Measurements from ENCODE around the gene MICALL1.
A peak's percentile ranks its signal among the peaks of the same experiment; 100 is the strongest.

Gene MICALL1, protein sequence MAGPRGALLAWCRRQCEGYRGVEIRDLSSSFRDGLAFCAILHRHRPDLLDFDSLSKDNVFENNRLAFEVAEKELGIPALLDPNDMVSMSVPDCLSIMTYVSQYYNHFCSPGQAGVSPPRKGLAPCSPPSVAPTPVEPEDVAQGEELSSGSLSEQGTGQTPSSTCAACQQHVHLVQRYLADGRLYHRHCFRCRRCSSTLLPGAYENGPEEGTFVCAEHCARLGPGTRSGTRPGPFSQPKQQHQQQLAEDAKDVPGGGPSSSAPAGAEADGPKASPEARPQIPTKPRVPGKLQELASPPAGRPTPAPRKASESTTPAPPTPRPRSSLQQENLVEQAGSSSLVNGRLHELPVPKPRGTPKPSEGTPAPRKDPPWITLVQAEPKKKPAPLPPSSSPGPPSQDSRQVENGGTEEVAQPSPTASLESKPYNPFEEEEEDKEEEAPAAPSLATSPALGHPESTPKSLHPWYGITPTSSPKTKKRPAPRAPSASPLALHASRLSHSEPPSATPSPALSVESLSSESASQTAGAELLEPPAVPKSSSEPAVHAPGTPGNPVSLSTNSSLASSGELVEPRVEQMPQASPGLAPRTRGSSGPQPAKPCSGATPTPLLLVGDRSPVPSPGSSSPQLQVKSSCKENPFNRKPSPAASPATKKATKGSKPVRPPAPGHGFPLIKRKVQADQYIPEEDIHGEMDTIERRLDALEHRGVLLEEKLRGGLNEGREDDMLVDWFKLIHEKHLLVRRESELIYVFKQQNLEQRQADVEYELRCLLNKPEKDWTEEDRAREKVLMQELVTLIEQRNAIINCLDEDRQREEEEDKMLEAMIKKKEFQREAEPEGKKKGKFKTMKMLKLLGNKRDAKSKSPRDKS

DNA sequence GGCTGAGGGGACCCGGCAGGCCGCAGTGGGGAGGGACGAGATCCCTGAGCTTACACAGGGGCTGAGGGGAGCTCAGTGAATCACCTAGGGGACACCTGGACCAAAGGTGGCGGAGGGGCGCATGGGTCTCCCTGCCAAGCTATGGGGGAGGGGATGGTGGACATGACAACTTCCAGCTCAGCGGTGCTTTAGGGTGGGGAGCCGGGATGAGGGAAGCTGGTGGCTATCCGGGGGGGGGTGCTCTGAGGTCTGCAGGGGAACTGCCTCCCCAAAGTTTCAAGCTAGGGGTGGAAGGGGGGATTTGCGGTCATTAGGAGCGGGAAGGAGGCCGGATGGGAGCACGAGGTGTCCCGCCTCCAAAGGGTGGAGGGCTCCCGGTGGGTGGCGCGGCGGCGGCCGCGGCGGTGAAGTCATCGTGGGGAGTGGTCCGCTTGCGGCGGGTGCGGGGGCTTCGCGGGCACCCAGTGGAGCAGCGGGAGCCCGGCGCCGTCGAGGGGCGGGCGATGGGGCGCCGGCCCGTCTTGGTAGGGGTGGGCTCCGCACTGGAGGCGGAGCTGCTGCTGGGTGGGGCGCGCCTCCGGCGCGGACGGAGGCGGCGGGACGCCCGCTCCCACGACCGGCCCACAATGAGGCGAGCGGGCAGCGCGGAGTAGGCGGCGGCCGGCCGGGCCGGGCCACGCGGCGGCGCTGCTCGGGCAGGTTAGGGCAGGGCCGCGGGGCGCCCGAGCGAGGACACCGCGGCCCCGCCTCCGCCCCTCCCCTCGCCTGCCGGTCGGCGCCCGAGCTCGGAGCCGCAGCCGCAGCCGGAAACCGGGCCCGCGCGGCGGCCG is at the start of gene MICALL1:
Gene MICALL1, plus strand, starts transcription at position 764 of the 830 bp plus-strand sequence. CDS start 126 bp downstream, outside the sequence.
- peak; percentile 71 to 72 for DNase-seq

DNA sequence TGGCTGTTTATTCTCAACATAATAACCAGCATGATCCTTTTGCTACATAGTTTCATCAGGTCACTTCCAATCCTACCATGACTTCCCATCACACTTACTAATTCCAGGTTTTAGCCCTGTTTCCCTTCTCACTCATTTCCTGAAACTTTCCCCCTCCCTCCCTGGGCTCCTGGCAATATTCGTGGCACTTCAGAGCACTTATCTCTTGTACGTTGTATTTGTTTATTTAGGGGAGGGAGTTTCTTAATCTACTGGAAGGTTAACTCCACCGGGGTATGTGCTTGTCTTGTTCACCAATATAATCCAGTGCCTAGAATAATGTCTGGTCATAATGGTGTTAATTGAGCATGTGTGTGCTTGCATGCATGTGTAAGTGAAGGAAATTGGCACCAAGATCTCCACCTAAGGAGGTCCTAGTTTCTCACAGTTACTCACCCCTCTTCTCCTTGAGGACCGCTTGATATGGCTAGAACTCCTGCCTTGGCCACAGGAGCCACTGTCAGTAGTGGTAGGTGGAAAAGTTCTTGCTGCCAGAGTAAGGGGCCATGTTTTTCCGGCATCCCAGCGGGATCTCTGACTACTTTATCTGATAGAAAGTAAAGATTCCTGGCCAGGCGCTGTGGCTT is 45.2 kb upstream of the MICALL1 start:
- DNase-seq, result no peak

DNA sequence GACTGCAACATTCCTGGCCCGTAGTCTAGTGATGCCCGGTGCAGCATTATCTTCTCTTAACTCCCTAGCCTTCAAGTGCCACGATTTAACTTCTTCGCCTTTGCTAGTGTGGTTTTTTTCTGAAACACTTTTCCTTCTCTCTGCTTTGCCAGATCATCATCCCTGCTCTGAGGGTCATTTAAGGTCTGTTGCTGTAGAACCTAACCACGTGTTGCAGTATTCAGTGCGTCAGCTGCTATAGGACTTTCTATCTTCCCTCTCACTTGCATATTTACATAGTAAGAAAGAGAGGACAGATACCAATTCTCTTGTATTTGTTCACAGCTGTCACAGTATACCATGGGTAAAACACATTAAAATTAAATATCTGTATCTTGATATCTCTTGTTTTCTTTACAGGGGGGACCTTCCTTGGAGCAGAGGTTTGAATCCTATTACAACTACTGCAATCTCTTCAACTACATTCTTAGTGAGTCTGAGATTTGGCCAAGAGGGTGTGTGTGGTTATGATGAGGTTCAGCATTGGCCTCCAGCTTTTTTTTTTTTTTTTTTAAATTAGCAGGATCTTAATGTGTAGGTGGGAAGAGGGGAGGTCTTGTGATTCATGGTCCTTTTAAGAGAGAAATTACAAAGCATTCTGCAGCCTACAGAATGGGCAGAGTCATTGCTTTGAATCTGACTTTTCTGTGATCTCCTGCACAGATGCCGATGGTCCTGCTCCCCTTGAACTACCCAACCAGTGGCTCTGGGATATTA is 43.3 kb upstream of the MICALL1 start:
- no peak for DNase-seq

- no peak for DNase-seq
Observed at GRCh38 chr22:37865510-37865909, 40.6 kb upstream of the MICALL1 start.

- DNase-seq, result no peak
Observed at GRCh38 chr22:37870273-37870672, 35.8 kb upstream of the MICALL1 start.

DNA sequence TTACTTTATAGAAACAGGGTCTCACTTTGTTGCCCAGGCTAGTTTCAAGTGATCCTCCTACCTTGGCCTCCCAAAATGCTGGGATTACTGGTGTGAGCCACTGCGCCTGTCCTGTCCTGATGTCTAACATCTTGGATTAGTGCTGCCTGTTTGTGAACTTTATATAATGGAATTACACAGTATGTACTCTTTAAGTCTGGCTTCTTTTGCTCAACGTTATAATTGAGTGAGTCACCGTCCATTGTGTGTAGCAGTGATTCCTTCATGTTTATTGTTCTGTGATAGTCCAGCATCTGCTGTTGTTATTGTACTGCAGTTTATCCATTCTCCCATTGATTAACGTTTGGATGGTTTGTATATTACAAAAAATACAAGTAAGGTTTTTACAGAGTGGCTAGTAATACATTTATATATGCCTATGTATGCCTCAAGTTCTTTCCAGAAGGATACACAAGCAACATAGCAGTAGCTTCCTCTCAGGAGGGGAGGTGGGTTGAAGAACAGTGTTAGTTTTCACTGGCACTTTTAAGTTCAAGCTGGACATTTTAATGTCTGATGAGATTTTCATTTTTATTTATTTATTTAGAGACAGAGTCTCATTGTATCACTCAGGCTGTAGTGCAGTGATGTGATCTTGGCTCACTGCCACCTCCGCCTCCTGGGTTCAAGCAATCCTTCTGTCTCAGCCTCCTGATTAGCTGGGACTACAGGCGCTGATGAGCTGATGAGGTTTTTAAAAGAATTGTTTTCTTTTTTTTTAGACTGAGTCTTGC is 25.2 kb upstream of the MICALL1 start:
- no peak for DNase-seq

- DNase-seq, result no peak
Observed at GRCh38 chr22:37884420-37884819, 21.7 kb upstream of the MICALL1 start.

DNA sequence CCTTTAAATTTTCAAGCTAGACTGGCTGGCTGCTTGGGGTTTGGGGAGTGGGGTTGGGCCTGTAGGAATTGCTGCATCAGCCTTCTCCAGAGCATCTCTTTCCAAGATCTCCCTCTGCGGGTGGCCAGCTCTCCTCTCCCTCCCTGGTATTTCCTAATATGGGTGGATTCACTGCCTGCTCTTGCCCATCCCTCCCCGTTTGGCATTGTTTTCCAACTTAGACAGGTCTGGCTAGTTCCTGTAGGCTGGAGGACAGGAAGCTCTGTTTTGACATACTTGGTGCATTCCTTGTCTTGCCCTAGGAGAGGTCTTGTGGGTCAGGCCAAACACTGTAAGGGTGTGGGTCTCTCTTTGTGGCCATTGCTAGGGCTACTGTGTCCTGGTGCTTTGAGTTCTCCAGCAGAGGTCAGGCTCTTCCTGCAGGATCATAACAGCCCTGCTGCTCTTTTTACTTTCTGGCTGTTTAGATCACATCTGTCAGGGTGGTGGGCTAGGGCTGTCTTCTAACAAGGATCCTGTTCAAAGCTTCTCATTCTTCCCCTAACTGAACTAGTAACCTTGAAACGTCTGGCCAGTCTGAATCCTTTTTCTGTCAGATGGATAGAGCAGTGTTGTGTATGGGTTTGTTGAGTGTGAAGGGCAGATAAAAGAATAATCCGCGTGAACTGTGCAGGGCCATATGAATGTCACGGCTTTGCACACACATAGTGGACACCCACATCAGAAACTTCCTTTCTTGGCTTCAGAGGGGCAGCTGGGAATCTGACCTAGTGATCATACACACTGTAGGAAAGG is 18.3 kb upstream of the MICALL1 start:
- DNase-seq, result no peak

GRCh38 chr22:37891926-37892325 is 14.2 kb upstream of the MICALL1 start:
- DNase-seq, result no peak

DNA sequence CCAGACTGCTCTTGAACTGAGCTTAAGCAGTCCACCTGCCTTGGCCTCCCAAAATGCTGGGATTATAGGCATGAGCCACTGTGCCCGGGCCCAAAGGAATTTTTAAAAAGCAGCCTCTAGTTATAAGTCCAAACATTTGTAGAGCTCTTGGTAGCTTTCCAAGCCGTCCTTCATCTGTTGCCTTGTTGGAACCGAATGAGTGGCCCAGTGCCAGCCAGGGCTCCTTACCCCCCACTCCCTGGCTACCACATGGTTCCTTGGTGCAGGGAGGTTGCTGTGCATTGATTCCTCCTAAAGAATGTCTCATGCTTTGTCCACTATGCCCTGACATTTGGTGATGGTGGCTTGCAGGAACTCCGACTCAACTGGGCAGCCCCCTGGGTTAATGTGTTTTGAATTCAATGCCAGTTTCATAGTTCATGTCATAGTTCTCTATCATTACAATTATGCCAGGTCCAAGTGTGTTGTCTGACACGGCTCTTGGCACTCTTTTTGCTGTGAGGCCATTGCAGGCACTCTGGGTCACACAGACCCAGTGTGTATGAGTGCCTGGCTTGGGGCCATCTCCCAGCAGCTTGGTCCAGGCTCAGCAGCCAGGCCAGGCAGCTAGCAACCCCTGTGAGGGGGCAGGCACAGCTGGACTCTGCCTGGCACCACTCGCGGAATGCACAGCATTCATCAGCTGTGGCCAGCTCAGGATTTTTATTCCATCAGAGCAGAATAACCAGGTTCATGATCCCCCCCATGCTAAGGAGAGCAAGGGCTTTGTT is 13.3 kb upstream of the MICALL1 start:
- DNase-seq, result no peak

DNA sequence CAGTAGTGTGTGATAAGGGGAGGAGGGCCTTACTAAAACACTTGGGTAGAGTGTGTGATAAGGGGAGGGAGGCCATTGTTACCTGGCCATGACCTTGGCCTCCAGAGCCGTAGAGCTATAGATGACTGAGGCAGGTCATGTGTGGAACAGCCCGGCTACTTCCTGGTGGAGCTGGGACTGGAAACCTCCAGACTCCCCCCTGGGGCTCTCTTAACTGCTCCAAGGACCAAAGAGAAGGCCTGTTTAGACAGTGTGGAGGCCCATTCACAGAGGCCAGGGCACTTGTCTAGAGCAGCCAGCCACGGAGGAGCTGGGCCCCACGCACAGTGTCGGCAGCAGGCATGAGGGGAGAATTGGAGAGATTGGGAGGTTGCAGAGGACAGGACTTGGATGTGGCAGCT is 12.5 kb upstream of the MICALL1 start:
- DNase-seq, result no peak

DNA sequence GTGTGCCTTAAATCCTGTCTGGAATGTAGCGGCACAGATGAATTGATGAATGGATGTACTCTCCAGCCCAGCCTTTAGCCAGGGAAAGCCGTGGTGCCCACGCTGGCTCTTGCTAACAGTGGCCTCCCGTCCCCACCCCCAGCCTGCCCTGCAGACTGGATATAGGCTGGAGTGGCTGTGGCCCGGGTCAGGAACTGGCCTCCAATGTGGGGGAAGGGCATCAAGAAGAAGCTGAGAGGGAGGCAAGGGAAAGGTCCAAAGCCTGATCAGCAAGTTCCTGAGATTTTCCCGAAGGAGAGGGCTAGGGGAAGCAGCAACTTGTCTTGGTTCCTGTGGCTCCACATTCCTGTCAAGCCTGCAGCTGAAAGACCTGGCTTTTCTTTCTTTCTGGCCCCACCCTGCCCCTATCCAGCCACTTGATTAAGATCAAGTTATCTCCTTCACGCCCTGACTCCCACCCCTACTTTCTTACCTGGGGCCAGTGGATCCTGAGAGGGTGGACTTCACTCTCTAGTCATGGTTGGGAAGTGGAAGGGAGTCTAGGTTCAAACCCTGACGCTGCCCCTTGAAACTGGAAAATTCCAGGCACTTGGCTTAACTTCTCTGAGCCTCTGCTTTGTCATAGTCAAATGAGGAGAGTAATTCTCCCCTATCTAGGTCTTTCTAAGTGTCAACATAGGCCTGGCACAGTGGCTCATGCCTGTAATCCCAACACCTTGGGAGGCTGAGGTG is 11.0 kb upstream of the MICALL1 start:
- DNase-seq, result no peak

DNA sequence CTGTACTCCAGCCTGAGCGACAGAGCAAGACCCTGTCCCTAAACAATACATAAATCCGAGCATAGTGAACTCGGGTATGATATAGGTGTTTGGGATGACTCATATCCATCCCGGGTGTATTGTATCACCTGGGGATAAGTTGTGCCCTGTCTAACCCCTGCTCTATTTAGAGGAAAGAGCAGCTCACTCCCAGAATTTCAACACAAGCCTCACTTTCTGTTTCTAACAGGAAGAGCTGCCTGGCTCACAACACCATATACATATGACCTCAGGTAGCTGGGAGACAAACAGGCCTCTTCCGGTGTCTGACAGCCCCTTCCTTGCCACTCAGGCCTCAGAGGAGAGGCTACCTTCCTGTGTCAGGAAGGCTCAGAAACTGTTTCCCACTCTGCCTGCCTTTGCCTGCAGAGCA is 9.9 kb upstream of the MICALL1 start:
- DNase-seq, result peak; percentile 50 to 54

DNA sequence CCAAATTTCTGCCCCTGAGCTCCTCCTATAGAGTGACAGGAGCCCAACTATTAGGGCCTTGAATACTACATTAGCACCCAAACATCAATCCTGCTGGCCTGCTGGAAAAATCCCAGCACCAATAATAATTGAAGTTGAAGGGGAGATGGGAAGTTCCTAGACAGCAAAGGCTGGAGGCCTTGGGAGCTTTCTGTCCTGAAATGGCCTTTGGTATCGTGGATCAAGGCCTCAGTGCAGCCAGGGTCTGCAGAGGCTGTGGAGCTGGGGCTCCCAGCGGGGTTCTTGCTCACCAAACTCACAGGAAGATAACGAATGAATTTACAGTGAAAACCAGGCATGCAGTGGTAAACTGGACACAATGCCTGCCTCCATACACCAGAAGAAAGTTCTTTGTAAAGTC is 9.2 kb upstream of the MICALL1 start:
- no peak for DNase-seq

DNA sequence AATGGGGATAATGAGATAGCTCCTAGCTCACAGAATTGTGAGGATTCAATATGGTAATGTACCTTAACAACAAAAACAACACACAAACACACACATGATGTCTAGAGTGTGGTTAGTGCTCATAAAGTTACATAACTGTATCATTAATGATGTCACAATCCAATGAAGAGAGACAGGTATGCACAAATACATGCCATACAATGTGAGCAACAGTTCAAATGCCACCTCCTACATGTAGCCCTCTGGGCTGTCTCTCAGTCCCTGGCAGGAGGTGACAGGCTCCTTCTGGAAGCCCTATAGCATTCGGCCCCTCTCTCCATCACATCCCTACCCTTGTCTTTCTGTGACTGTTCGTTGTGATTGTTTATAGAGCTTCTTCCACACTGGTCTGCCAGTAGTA is 8.3 kb upstream of the MICALL1 start:
- DNase-seq, result no peak

GRCh38 chr22:37898441-37899181 is 7.5 kb upstream of the MICALL1 start:
- DNase-seq, result no peak
